ENCODE measurements around the gene KRT33A. TPM values are rescaled to one million over a fixed set of nuclear protein-coding genes. Genes with fewer than 3 reads are reported as not detected.
A peak's percentile ranks its signal among the peaks of the same experiment; 100 is the strongest.

The KRT33A gene
- total and polyA plus RNA-seq, 2 experiments from 2014 or later = not detected

- no peak overlapping the region for H3K27ac ChIP-seq
- no peaks in the 10 kb centered on the region for H3K79me2 ChIP-seq
- DNase-seq (ENCODE audit: low spot score) = peak; percentile 72
- H3K27me3 ChIP-seq = no peaks in the 10 kb centered on the region
- H4K20me1 ChIP-seq (ENCODE audit: insufficient read depth, poor library complexity, severe bottlenecking) = no peaks in the 10 kb centered on the region
- no peaks in the 10 kb centered on the region for H3K36me3 ChIP-seq (replicated peaks; ENCODE audit: insufficient read depth, low read depth)
- H3K9me2 ChIP-seq (replicated peaks; ENCODE audit: insufficient read depth) = no peaks in the 10 kb centered on the region
- whole genome bisulfite sequencing (ENCODE audit: low lambda C conversion rate, missing lambda C conversion rate) = 53% methylated on average over 13 of the region's 13 CpGs
- H3K9me3 ChIP-seq (ENCODE audit: low read depth) = no peaks in the 10 kb centered on the region
- no peak overlapping the region for H2AFZ ChIP-seq
- H3K4me2 ChIP-seq = no peak overlapping the region
- no peak overlapping the region for H3K4me3 ChIP-seq
- peak; percentile 61 for TF ChIP-seq CTCF (IDR thresholded peaks at IDR 0.05; ENCODE audit: poor library complexity)
- TF ChIP-seq EZH2phosphoT487 (IDR thresholded peaks at IDR 0.05; ENCODE audit: low read depth, severe bottlenecking, unreplicated experiment) = no peak
- no peak for TF ChIP-seq EZH2 (IDR thresholded peaks at IDR 0.05; ENCODE audit: borderline replicate concordance)
- no peaks in the 10 kb centered on the region for H3K4me1 ChIP-seq (ENCODE audit: insufficient read depth)
These were observed 21.2 kb downstream of the KRT33A start for GRCh38 chr17:41329279-41329948.

- no peak overlapping the region for H2AFZ ChIP-seq
- H3K36me3 ChIP-seq (replicated peaks; ENCODE audit: insufficient read depth, low read depth) = no peaks in the 10 kb centered on the region
- 90% methylated on average over 7 of the region's 7 CpGs for WGBS (ENCODE audit: low lambda C conversion rate, missing lambda C conversion rate)
- TF ChIP-seq EZH2 (IDR thresholded peaks at IDR 0.05; ENCODE audit: borderline replicate concordance) = no peak
- TF ChIP-seq CTCF (IDR thresholded peaks at IDR 0.05; ENCODE audit: poor library complexity) = no peak
- no peak for TF ChIP-seq EZH2phosphoT487 (IDR thresholded peaks at IDR 0.05; ENCODE audit: low read depth, severe bottlenecking, unreplicated experiment)
- no peaks in the 10 kb centered on the region for H3K4me1 ChIP-seq (ENCODE audit: insufficient read depth)
- no peaks in the 10 kb centered on the region for H3K79me2 ChIP-seq
- DNase-seq (ENCODE audit: low spot score) = no peak
- no peaks in the 10 kb centered on the region for H3K9me3 ChIP-seq (ENCODE audit: low read depth)
- H3K27me3 ChIP-seq = no peaks in the 10 kb centered on the region
- no peak overlapping the region for H3K27ac ChIP-seq
- no peaks in the 10 kb centered on the region for H4K20me1 ChIP-seq (ENCODE audit: insufficient read depth, poor library complexity, severe bottlenecking)
- no peak overlapping the region for H3K4me2 ChIP-seq
- no peak overlapping the region for H3K4me3 ChIP-seq
- H3K9me2 ChIP-seq (replicated peaks; ENCODE audit: insufficient read depth) = no peaks in the 10 kb centered on the region
These were observed 22.4 kb downstream of the KRT33A start for GRCh38 chr17:41328207-41328606.

- Histone ChIP-seq H3K27ac (no peak overlapping the region), H3K9me2 (replicated peaks; ENCODE audit: insufficient read depth) (no peaks in the 10 kb centered on the region), H3K36me3 (replicated peaks; ENCODE audit: insufficient read depth, low read depth) (no peaks in the 10 kb centered on the region), H3K79me2 (no peaks in the 10 kb centered on the region), H3K27me3 (no peaks in the 10 kb centered on the region), H2AFZ (no peak overlapping the region), H3K4me1 (ENCODE audit: insufficient read depth) (no peaks in the 10 kb centered on the region), H4K20me1 (ENCODE audit: insufficient read depth, poor library complexity, severe bottlenecking) (no peaks in the 10 kb centered on the region), H3K9me3 (ENCODE audit: low read depth) (no peaks in the 10 kb centered on the region), H3K4me3 (no peak overlapping the region), H3K4me2 (no peak overlapping the region)
- no peak for DNase-seq (ENCODE audit: low spot score)
- TF ChIP-seq CTCF (IDR thresholded peaks at IDR 0.05; ENCODE audit: poor library complexity) (no peak), EZH2 (IDR thresholded peaks at IDR 0.05; ENCODE audit: borderline replicate concordance) (no peak), EZH2phosphoT487 (IDR thresholded peaks at IDR 0.05; ENCODE audit: low read depth, severe bottlenecking, unreplicated experiment) (no peak)
- WGBS (ENCODE audit: low lambda C conversion rate, missing lambda C conversion rate) = 91% methylated on average over 8 of the region's 8 CpGs
These were observed 23.1 kb downstream of the KRT33A start for GRCh38 chr17:41327411-41328120.
